Measurements from ENCODE around the gene RPS4Y2.

The RPS4Y2 gene

GRCh38 chrY:20755808-20756207 is at the start of gene RPS4Y2:
TSS of gene RPS4Y2 (plus strand) at chrY:20756108. CDS start at chrY:20756164, 56 bp downstream.
- FAIRE-seq (no peak), DNase-seq (ENCODE audit: low spot score) (no peak)

- DNase-seq (ENCODE audit: low spot score) (no peak), FAIRE-seq (no peak)
Observed at GRCh38 chrY:20714391-20714790, 41.5 kb upstream of the RPS4Y2 start.

- FAIRE-seq, result no peak
Observed at GRCh38 chrY:20726184-20726907, 29.6 kb upstream of the RPS4Y2 start.

GRCh38 chrY:20735200-20735599 is 20.7 kb upstream of the RPS4Y2 start:
- FAIRE-seq, result no peak

More at GRCh38 chrY:20726184-20726907, 29.6 kb upstream of the RPS4Y2 start:
- DNase-seq (ENCODE audit: low spot score), result no peak

GRCh38 chrY:20739806-20740205 is 16.1 kb upstream of the RPS4Y2 start:
- DNase-seq (ENCODE audit: low spot score), result no peak
- no peak for FAIRE-seq

More at GRCh38 chrY:20735200-20735599, 20.7 kb upstream of the RPS4Y2 start:
- no peak for DNase-seq (ENCODE audit: low spot score)

GRCh38 chrY:20740609-20741008 is 15.3 kb upstream of the RPS4Y2 start:
- no peak for DNase-seq (ENCODE audit: low spot score)
- FAIRE-seq, result no peak

GRCh38 chrY:20745060-20745459 is 10.8 kb upstream of the RPS4Y2 start:
- DNase-seq (ENCODE audit: low spot score) (no peak), FAIRE-seq (no peak)

- FAIRE-seq, result no peak
- DNase-seq (ENCODE audit: low spot score), result no peak
Observed at GRCh38 chrY:20746919-20747318, 9.0 kb upstream of the RPS4Y2 start.

GRCh38 chrY:20763869-20764268 is 8.0 kb downstream of the RPS4Y2 start:
- FAIRE-seq (no peak), DNase-seq (ENCODE audit: low spot score) (no peak)

GRCh38 chrY:20765117-20765516 is 9.2 kb downstream of the RPS4Y2 start:
- DNase-seq (ENCODE audit: low spot score) (no peak), FAIRE-seq (no peak)

- no peak for FAIRE-seq
- DNase-seq (ENCODE audit: low spot score), result no peak
Observed at GRCh38 chrY:20770755-20771154, 14.8 kb downstream of the RPS4Y2 start.

- DNase-seq (ENCODE audit: low spot score) (no peak), FAIRE-seq (no peak)
Observed at GRCh38 chrY:20776104-20776503, 20.2 kb downstream of the RPS4Y2 start.

- FAIRE-seq (no peak), DNase-seq (ENCODE audit: low spot score) (no peak)
Observed at GRCh38 chrY:20780104-20780654, 24.3 kb downstream of the RPS4Y2 start.

GRCh38 chrY:20780776-20781175 is 24.9 kb downstream of the RPS4Y2 start:
- FAIRE-seq, result no peak

GRCh38 chrY:20781408-20781807 is 25.5 kb downstream of the RPS4Y2 start:
- FAIRE-seq (no peak), DNase-seq (ENCODE audit: low spot score) (no peak)

More at GRCh38 chrY:20780776-20781175, 24.9 kb downstream of the RPS4Y2 start:
- DNase-seq (ENCODE audit: low spot score), result no peak

- DNase-seq (ENCODE audit: low spot score) (no peak), FAIRE-seq (no peak)
Observed at GRCh38 chrY:20784965-20785364, 29.1 kb downstream of the RPS4Y2 start.

- DNase-seq (ENCODE audit: low spot score) (no peak), FAIRE-seq (no peak)
Observed at GRCh38 chrY:20787076-20787475, 31.2 kb downstream of the RPS4Y2 start.

- no peak for FAIRE-seq
- DNase-seq (ENCODE audit: low spot score), result no peak
Observed at GRCh38 chrY:20798351-20799049, 42.6 kb downstream of the RPS4Y2 start.

GRCh38 chrY:20802659-20803058 is 46.8 kb downstream of the RPS4Y2 start:
- no peak for FAIRE-seq
- no peak for DNase-seq (ENCODE audit: low spot score)

GRCh38 chrY:20806243-20806642 is 50.3 kb downstream of the RPS4Y2 start:
- FAIRE-seq (no peak), DNase-seq (ENCODE audit: low spot score) (no peak)

GRCh38 chrY:20813459-20813858 is 57.6 kb downstream of the RPS4Y2 start:
- FAIRE-seq, result no peak
- DNase-seq (ENCODE audit: low spot score), result no peak

- FAIRE-seq, result no peak
Observed at GRCh38 chrY:20814794-20815193, 58.9 kb downstream of the RPS4Y2 start.

More at GRCh38 chrY:20814794-20815193, 58.9 kb downstream of the RPS4Y2 start:
- DNase-seq (ENCODE audit: low spot score), result no peak

Measured in urothelium cell line (cell line).